ENCODE results near the gene SYNE1. TPM values are rescaled to one million over a fixed set of nuclear protein-coding genes. Genes with fewer than 3 reads are reported as not detected.

Gene SYNE1
- total RNA-seq, 1 experiment from 2014 or later = 6.5 TPM

GRCh38 chr6:152474354-152474753 is 162.8 kb downstream of the SYNE1 start:
- no peak for DNase-seq (ENCODE audit: low spot score)
- Mint-ChIP-seq H3K27ac (no peak overlapping the region; the same call in 1 of the 2 replicates), H3K36me3 (no peaks in the 10 kb centered on the region), H3K4me1 (no peaks in the 10 kb centered on the region), H3K9me3 (peaks cover 7% of the 10 kb centered on the region), H3K4me3 (no peak overlapping the region), H3K27me3 (ENCODE audit: low read depth) (no peaks in the 10 kb centered on the region)
- TF ChIP-seq CBFB (CRISPR knock-in tag; IDR thresholded peaks at IDR 0.05; ENCODE audit: low read depth) = no peak
- POLR2A ChIA-PET = interaction anchor here (0.6 kb wide), 1 partner anchor 13 kb away, joined by 5 read pairs; no protein-coding TSS in a partner anchor
- ATAC-seq = no peak
- CTCF ChIA-PET = no interaction called here

GRCh38 chr6:152472325-152472724 is 164.8 kb downstream of the SYNE1 start:
- Mint-ChIP-seq H3K4me1 (no peaks in the 10 kb centered on the region), H3K4me3 (no peak overlapping the region), H3K36me3 (no peaks in the 10 kb centered on the region), H3K27me3 (ENCODE audit: low read depth) (no peaks in the 10 kb centered on the region), H3K9me3 (peaks cover 7% of the 10 kb centered on the region), H3K27ac (no peak overlapping the region)
- ChIA-PET CTCF (no interaction called here), POLR2A (no interaction called here)
- no peak for ATAC-seq
- TF ChIP-seq JUN (CRISPR knock-in tag; IDR thresholded peaks at IDR 0.05) = no peak
- no peak for TF ChIP-seq FOXP4 (CRISPR knock-in tag; IDR thresholded peaks at IDR 0.05)
- no peak for TF ChIP-seq NR1H2 (CRISPR knock-in tag; IDR thresholded peaks at IDR 0.05)
- no peak for TF ChIP-seq CTCF (IDR thresholded peaks at IDR 0.05)
- no peak for TF ChIP-seq ZNF671 (CRISPR knock-in tag; IDR thresholded peaks at IDR 0.05)
- no peak for TF ChIP-seq ETV6 (CRISPR knock-in tag; IDR thresholded peaks at IDR 0.05)
- no peak for TF ChIP-seq ZBTB43 (CRISPR knock-in tag; IDR thresholded peaks at IDR 0.05)
- TF ChIP-seq AR (CRISPR knock-in tag; IDR thresholded peaks at IDR 0.05) = no peak
- no peak for DNase-seq (ENCODE audit: low spot score)

GRCh38 chr6:152471456-152472265 is 165.5 kb downstream of the SYNE1 start:
- no peak for DNase-seq (ENCODE audit: low spot score)
- ChIA-PET CTCF (no interaction called here), POLR2A (no interaction called here)
- Mint-ChIP-seq H3K27me3 (ENCODE audit: low read depth) (no peaks in the 10 kb centered on the region), H3K36me3 (no peaks in the 10 kb centered on the region), H3K4me1 (no peaks in the 10 kb centered on the region), H3K4me3 (no peak overlapping the region), H3K9me3 (peaks cover 7% of the 10 kb centered on the region), H3K27ac (no peak overlapping the region)
- ATAC-seq = no peak
- no peak for TF ChIP-seq E2F1 (CRISPR knock-in tag; IDR thresholded peaks at IDR 0.05)
- no peak for TF ChIP-seq CDX4 (CRISPR knock-in tag; IDR thresholded peaks at IDR 0.05; ENCODE audit: borderline replicate concordance)
- no peak for TF ChIP-seq NR2C2 (CRISPR knock-in tag; IDR thresholded peaks at IDR 0.05)
- TF ChIP-seq ZNF512 (CRISPR knock-in tag; IDR thresholded peaks at IDR 0.05; ENCODE audit: borderline replicate concordance) = no peak
- TF ChIP-seq SP1 (CRISPR knock-in tag; conservative IDR thresholded peaks at IDR 0.05) = no peak

Measured in WTC11 (cell line).